Mesendoderm (in vitro differentiated cells): ENCODE data around the gene KCNK18.
"Not testable (repeated sequence)": the region's sequence is repeated elsewhere in the genome, so short reads cannot be mapped to it uniquely, and the experiment has no call there.

ENCODE experiments used
- DNase-seq: peaks from one replicate; pipeline ENCODE4 v3.0.0; 2013
- H2AK5ac ChIP-seq: 2 replicates; pipeline ENCODE4 v1.6.1; 2013; ENCODE audit warnings: low read length, inconsistent platforms
- H2BK120ac ChIP-seq: 2 replicates; pipeline ENCODE4 v1.6.1; 2013; ENCODE audit warnings: low read depth, mild to moderate bottlenecking, low read length, moderate library complexity, mixed read lengths
- H2BK15ac ChIP-seq: replicated peaks from 2 replicates; pipeline ENCODE4 v1.6.1; 2013; ENCODE audit warnings: low read depth, mild to moderate bottlenecking, moderate library complexity
- H2BK5ac ChIP-seq: 2 replicates; pipeline ENCODE4 v1.6.1; 2013; ENCODE audit warnings: low read length, inconsistent platforms
- H3K18ac ChIP-seq: 2 replicates; pipeline ENCODE4 v1.6.1; 2013; ENCODE audit warnings: mild to moderate bottlenecking, low read length, mixed read lengths
- H3K23ac ChIP-seq: one replicate; pipeline ENCODE4 v1.6.1; 2013; ENCODE audit warnings: low read length
- H3K27ac ChIP-seq: 2 replicates; pipeline ENCODE4 v1.5.1; 2013; ENCODE audit warnings: low read depth, mild to moderate bottlenecking, inconsistent platforms, low read length, moderate library complexity
- H3K27me3 ChIP-seq: 2 replicates; pipeline ENCODE4 v1.6.1; 2013; ENCODE audit warnings: low read length, control low read depth, mild to moderate bottlenecking, inconsistent platforms; ENCODE audit not compliant: insufficient read depth, poor library complexity
- H3K36me3 ChIP-seq: 2 replicates; pipeline ENCODE4 v1.6.1; 2013; ENCODE audit warnings: low read length, inconsistent platforms; ENCODE audit not compliant: control insufficient read depth, insufficient read depth
- H3K4ac ChIP-seq: one replicate; pipeline ENCODE4 v1.6.1; 2013; ENCODE audit warnings: low read depth, mild to moderate bottlenecking, low read length, moderate library complexity
- H3K4me1 ChIP-seq: 2 replicates; pipeline ENCODE4 v1.6.1; 2013; ENCODE audit warnings: low read depth, low read length, inconsistent platforms; ENCODE audit not compliant: control insufficient read depth
- H3K4me2 ChIP-seq: 2 replicates; pipeline ENCODE4 v1.6.1; 2013; ENCODE audit warnings: low read length
- H3K4me3 ChIP-seq: 2 replicates; pipeline ENCODE4 v1.5.1; 2013; ENCODE audit warnings: mild to moderate bottlenecking, low read length
- H3K56ac ChIP-seq: one replicate; pipeline ENCODE4 v1.6.1; 2013; ENCODE audit warnings: low read length
- H3K79me1 ChIP-seq: 2 replicates; pipeline ENCODE4 v1.6.1; 2013; ENCODE audit warnings: low read length, inconsistent platforms
- H3K79me2 ChIP-seq: 2 replicates; pipeline ENCODE4 v1.6.1; 2013; ENCODE audit warnings: mild to moderate bottlenecking, low read length; ENCODE audit not compliant: control insufficient read depth, insufficient read depth
- H3K9ac ChIP-seq: 2 replicates; pipeline ENCODE4 v1.6.1; 2013; ENCODE audit warnings: low read length, inconsistent platforms
- H4K5ac ChIP-seq: one replicate; pipeline ENCODE4 v1.6.1; 2013; ENCODE audit warnings: low read length
- H4K8ac ChIP-seq: one replicate; pipeline ENCODE4 v1.6.1; 2013; ENCODE audit warnings: low read depth, mild to moderate bottlenecking, control low read depth, low read length, moderate library complexity
- WGBS: extraction: QIAGEN DNeasy Blood & Tissue Kit; methylation state at CpG from one replicate; pipeline ENCODE4 v1.1.7; 2013; ENCODE audit warnings: low lambda C conversion rate, missing lambda C conversion rate; ENCODE audit not compliant: insufficient coverage; ENCODE audit errors: extremely low coverage; 5-methylcytosine and 5-hydroxymethylcytosine counted together

KCNK18 gene

DNA sequence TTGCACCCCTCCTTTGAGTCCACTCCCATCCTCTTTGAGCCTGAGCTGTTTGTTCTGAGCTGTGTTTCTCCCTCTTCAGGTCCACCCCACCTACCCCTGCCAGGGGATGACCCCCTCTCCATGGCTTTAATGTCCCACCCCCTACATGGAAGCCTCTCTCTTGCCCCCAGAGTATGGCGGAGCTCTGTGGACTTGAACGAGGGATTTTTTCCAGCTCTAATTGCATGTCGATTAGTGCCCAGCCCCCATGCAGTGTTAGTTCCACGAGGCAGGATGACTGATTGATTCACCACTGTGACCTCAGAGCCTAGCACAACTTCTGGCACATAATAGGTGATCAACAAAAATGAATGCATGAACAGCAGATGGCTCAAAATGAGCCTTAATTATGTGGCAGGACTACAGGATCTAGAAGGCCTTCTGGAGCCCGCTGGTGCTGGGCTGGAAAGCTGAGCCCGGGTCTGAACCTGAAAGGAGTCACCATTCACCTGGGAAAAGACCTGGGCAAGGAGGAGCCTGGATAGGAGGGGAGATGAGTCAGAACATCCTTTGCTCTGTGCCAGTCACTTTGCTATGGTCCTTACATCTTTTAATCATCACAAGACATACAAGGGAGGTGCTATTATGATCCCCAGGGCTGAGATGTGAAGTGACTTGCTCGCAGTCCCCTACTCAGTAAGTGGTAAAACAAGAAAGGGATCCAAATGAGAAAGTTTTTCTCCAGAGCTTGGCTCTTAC is 26.6 kb downstream of the KCNK18 start:
- Histone ChIP-seq H3K27ac (no peak overlapping the region), H3K36me3 (no peaks in the 10 kb centered on the region), H4K5ac (no peak overlapping the region), H3K23ac (no peak overlapping the region), H4K8ac (no peak overlapping the region), H3K79me1 (no peaks in the 10 kb centered on the region), H2AK5ac (no peak overlapping the region), H3K56ac (no peak overlapping the region), H2BK5ac (no peak overlapping the region), H3K27me3 (no peaks in the 10 kb centered on the region), H3K4me1 (no peaks in the 10 kb centered on the region), H2BK120ac (no peak overlapping the region), H3K4ac (no peak overlapping the region), H3K4me3 (no peak overlapping the region), H3K4me2 (no peak overlapping the region), H3K9ac (no peak overlapping the region), H3K79me2 (no peaks in the 10 kb centered on the region), H2BK15ac (no peak overlapping the region), H3K18ac (no peak overlapping the region)
- WGBS, result no CpG with 5 or more reads among the region's 7 CpGs
- no peak for DNase-seq

DNA sequence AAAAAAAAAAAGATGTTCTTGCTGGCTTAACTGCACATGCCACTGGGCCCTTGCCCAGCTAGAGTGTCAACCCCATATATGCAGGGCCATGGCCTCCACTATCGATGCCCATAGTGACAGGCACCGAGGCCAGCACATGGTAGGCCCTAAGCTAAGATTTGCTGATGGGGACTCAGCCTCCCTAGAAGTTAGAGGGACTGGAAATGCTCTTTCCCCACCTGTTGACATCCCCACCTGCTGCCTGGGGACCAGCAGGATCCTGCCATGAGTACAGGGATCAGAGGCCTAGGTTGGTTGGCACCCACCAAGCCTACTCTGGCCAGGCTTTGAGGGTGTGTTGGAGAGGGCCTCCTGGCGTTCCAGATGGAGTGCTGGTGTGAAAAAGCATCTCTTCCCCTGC is 27.6 kb downstream of the KCNK18 start:
- H3K56ac ChIP-seq, result no peak overlapping the region
- H3K79me1 ChIP-seq, result no peaks in the 10 kb centered on the region
- H2BK120ac ChIP-seq, result no peak overlapping the region
- H4K5ac ChIP-seq, result no peak overlapping the region
- no peak for DNase-seq
- H3K4ac ChIP-seq, result no peak overlapping the region
- no CpG with 5 or more reads among the region's 3 CpGs for WGBS
- no peaks in the 10 kb centered on the region for H3K79me2 ChIP-seq
- H3K4me2 ChIP-seq, result no peak overlapping the region
- no peak overlapping the region for H3K4me3 ChIP-seq
- no peaks in the 10 kb centered on the region for H3K4me1 ChIP-seq
- no peak overlapping the region for H3K23ac ChIP-seq
- H3K9ac ChIP-seq, result no peak overlapping the region
- no peak overlapping the region for H2BK15ac ChIP-seq
- no peak overlapping the region for H3K18ac ChIP-seq
- H3K27ac ChIP-seq, result no peak overlapping the region
- H3K36me3 ChIP-seq, result no peaks in the 10 kb centered on the region
- no peak overlapping the region for H2AK5ac ChIP-seq
- H4K8ac ChIP-seq, result no peak overlapping the region
- H2BK5ac ChIP-seq, result no peak overlapping the region
- no peaks in the 10 kb centered on the region for H3K27me3 ChIP-seq

DNA sequence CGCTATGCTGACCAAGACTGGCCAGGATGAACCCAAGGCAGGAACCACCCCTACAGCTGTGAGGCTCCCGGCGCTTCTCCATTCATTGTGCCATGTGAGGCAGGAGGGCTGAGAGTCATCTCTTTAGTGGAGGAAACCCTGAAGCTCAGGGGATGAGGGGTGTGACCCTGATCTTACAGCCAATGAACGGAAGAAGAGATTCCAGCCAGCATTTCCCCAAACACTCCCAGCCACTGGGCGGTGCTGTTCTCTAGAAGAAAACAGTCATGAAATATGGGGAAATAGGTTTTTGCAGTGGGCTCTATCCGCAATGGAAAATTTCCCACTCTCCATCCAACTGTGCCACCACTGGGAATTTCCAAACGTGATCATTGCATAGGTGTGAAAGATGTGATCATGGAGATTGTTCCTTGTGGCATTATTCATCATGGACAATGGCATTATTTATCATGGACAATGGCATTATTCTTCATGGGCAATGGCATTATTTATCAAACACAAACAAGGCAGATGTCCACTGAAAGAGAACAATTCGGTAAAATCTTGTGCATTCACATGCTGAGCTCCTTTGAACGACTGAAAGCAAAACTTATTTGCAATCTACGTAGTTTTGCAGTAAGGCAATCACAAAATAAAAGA is 29.6 kb downstream of the KCNK18 start:
- DNase-seq, result peak; percentile 83
- no peaks in the 10 kb centered on the region for H3K27me3 ChIP-seq
- H3K4me1 ChIP-seq, result no peaks in the 10 kb centered on the region
- H3K36me3 ChIP-seq, result no peaks in the 10 kb centered on the region
- H3K18ac ChIP-seq, result no peak overlapping the region
- H3K4me3 ChIP-seq, result no peak overlapping the region
- no peaks in the 10 kb centered on the region for H3K79me2 ChIP-seq
- no peak overlapping the region for H4K8ac ChIP-seq
- H2AK5ac ChIP-seq, result no peak overlapping the region
- no peak overlapping the region for H3K4me2 ChIP-seq
- H2BK15ac ChIP-seq, result no peak overlapping the region
- no peak overlapping the region for H4K5ac ChIP-seq
- no peak overlapping the region for H3K27ac ChIP-seq
- H2BK120ac ChIP-seq, result no peak overlapping the region
- no peak overlapping the region for H3K9ac ChIP-seq
- H2BK5ac ChIP-seq, result no peak overlapping the region
- no peak overlapping the region for H3K23ac ChIP-seq
- no peak overlapping the region for H3K4ac ChIP-seq
- no peaks in the 10 kb centered on the region for H3K79me1 ChIP-seq
- WGBS, result no CpG with 5 or more reads among the region's 10 CpGs
- no peak overlapping the region for H3K56ac ChIP-seq

DNA sequence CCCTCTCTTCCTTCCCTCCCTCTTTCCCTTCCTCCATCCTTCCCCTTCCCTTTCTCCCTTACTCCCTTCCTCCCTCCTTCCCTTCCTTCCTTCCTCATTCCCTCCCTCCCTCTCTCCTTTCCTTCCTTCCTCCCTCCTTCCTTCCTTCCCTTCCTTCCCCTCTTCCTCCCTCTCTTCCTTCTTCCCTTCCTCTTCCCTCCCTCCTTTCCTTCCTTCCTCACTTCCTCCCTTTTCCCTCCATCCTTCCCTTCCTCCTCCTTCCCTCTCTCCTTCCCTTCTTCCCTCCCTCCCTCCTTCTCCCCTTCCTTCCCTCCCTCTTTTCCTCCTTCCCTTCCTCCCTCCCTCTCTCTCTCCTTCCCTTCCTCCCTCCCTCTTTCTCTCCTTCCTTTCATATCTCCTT is 30.9 kb downstream of the KCNK18 start:
- Histone ChIP-seq H4K5ac (no peak overlapping the region), H3K36me3 (no peaks in the 10 kb centered on the region), H2BK15ac (no peak overlapping the region), H2BK5ac (no peak overlapping the region), H3K4me1 (no peaks in the 10 kb centered on the region), H3K18ac (no peak overlapping the region), H3K9ac (no peak overlapping the region), H3K27me3 (no peaks in the 10 kb centered on the region), H3K27ac (no peak overlapping the region), H3K4me3 (no peak overlapping the region), H3K4me2 (no peak overlapping the region), H3K79me2 (no peaks in the 10 kb centered on the region), H3K56ac (no peak overlapping the region), H3K4ac (no peak overlapping the region), H4K8ac (no peak overlapping the region), H2AK5ac (no peak overlapping the region), H2BK120ac (no peak overlapping the region), H3K23ac (no peak overlapping the region), H3K79me1 (no peaks in the 10 kb centered on the region)
- DNase-seq, result no peak

DNA sequence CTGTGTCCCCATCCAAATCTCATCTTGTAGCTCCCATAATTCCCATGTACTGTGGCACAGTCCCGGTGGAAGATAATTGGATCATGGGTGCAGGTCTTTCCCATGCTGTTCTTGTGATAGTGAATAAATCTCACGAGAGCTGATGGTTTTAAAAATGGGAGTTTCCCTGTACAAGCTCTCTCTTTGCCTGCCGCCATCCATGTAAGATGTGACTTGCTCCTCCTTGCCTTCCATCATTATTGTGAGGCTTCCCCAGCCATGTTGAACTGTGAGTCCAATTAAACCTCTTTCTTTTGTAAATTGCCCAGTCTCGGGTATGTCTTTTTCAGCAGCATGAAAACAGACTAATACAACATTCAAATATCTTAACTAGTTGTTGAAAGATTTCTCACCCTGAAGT is 32.8 kb downstream of the KCNK18 start:
- not testable (repeated sequence) for H3K9ac ChIP-seq

More for the DNA sequence above, 32.8 kb downstream of the KCNK18 start:
- H3K56ac ChIP-seq, H2AK5ac ChIP-seq, H3K79me1 ChIP-seq, H3K27me3 ChIP-seq, H4K8ac ChIP-seq, H3K4ac ChIP-seq, H2BK120ac ChIP-seq, H3K4me1 ChIP-seq, H3K4me3 ChIP-seq, H4K5ac ChIP-seq, H3K18ac ChIP-seq, H2BK15ac ChIP-seq, DNase-seq, H3K36me3 ChIP-seq, H3K27ac ChIP-seq, H2BK5ac ChIP-seq, H3K4me2 ChIP-seq, H3K23ac ChIP-seq, H3K79me2 ChIP-seq: not testable (repeated sequence)
- WGBS, result no CpG with 5 or more reads among the region's 4 CpGs
